Peyer's patch (tissue), 4 donors: ENCODE data around the gene KRT78. TPM values are rescaled to one million over a fixed set of nuclear protein-coding genes. Genes with fewer than 3 reads are reported as not detected.

ENCODE experiments used
- DNase-seq, 3 donors: peaks; one replicate each; pipeline ENCODE4 v3.0.0-alpha.2; 2017 to 2019
- H3K27ac ChIP-seq, 4 donors: fragments of 200-600 bp; sonication (generic); one replicate each; pipeline ENCODE4 v1.5.1; 2016 to 2019
- H3K27me3 ChIP-seq, 2 donors: fragments of 200-600 bp; sonication (generic); one replicate each; pipeline ENCODE4 v1.5.1; 2019
- H3K36me3 ChIP-seq, 3 donors: fragments of 200-600 bp; sonication (generic); one replicate each; pipeline ENCODE4 v1.5.1; 2016 to 2019
- H3K4me1 ChIP-seq, 4 donors: fragments of 200-600 bp; sonication (generic); one replicate each; pipeline ENCODE4 v1.5.1; 2016 to 2019
- H3K4me3 ChIP-seq, 4 donors: fragments of 200-600 bp; sonication (generic); 1 replicate in 3 of 4; 2 replicates in 1 of 4; pipeline ENCODE4 v1.5.1; 2016 to 2019; ENCODE audit warnings: mild to moderate bottlenecking in 1 of 4
- H3K9me3 ChIP-seq, 4 donors: fragments of 200-600 bp; sonication (generic); one replicate each; pipeline ENCODE4 v1.5.1; 2016 to 2019; ENCODE audit warnings: mild to moderate bottlenecking in 1 of 4
- CTCF ChIP-seq, 6 experiments: fragments of 450-650 bp in 4 of 6; fragments of 200-600 bp in 2 of 6; sonication (generic) in 1 of 6; IDR thresholded peaks; one replicate each; pipeline ENCODE4 v1.5.1; 2017 to 2019; ENCODE audit warnings: antibody characterized with exemption in 6 of 6, mild to moderate bottlenecking in 3 of 6, moderate library complexity in 1 of 6
- POLR2A ChIP-seq, 2 donors: fragments of 450-650 bp; IDR thresholded peaks; one replicate each; pipeline ENCODE4 v1.5.1; 2017; ENCODE audit warnings: antibody characterized with exemption in 2 of 2, mild to moderate bottlenecking in 2 of 2, moderate library complexity in 2 of 2
- total RNA-seq, 4 donors: library from RNA; depleted of rRNA; stranded (reverse); fragments of >200 nt; gene quantifications; one replicate each; pipeline ENCODE4 v1.1.0, GENCODE V29; 2016

Gene KRT78
- total RNA-seq, 4 donors from 2014 or later = not detected

- no peak for DNase-seq
- Histone ChIP-seq H3K27ac (no peak overlapping the region), H3K4me1 (peaks cover 0 to 33% (median 4%) of the 10 kb centered on the region in 4 donors), H3K27me3 (no peaks in the 10 kb centered on the region), H3K4me3 (peak overlapping the region in 3 of 4 donors; percentile 32 to 48 (median 46)), H3K36me3 (no peaks in the 10 kb centered on the region), H3K9me3 (no peaks in the 10 kb centered on the region)
- no peak for TF ChIP-seq POLR2A (IDR thresholded peaks at IDR 0.05)
- TF ChIP-seq CTCF (IDR thresholded peaks at IDR 0.05) = no peak
These were observed 30.0 kb upstream of the KRT78 start for GRCh38 chr12:52878507-52879393.

DNA sequence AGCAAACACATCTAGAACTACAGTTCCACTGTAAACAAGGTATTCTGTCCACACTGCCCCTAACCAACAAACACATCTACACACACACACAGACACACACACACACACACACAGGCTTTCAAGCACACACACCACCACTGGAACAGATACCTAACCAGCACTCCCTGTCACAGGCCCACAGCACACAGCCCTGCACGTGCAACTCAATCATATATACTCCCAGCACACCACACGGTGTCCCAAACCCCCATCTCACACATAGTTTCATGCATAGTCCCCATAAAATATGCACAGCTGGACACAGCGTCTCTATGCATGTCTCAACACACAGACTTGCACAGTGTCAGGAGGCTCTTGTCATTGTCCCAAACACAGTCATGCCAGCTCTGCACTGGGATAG is 28.4 kb upstream of the KRT78 start:
- Histone ChIP-seq H3K27me3 (no peaks in the 10 kb centered on the region), H3K4me3 (no peak overlapping the region), H3K27ac (no peak overlapping the region), H3K36me3 (no peaks in the 10 kb centered on the region), H3K9me3 (no peaks in the 10 kb centered on the region), H3K4me1 (peaks cover 0 to 46% (median 7%) of the 10 kb centered on the region in 4 donors)
- TF ChIP-seq CTCF (IDR thresholded peaks at IDR 0.05) (no peak), POLR2A (IDR thresholded peaks at IDR 0.05) (no peak)
- DNase-seq = no peak

DNA sequence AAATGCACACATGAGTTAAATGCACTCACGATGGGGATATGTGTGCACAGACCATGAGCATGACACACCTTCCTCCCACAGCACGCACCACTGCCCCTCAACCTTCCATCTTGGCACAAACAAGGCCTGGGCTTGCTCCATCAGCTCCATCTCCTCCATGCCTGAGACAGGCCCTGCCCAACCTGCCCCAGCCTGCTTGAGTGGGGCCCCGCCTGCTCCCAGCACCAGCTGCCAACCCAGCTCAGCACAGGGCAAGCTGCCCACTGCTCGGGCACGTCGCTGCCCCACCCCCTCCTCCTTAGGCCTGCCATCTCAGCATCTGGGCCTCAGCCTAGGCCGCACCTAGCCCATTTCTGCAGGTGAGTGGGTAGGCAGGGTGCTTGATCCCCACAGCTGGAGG is 27.6 kb upstream of the KRT78 start:
- Histone ChIP-seq H3K4me1 (peaks cover 0 to 54% (median 7%) of the 10 kb centered on the region in 4 donors), H3K4me3 (no peak overlapping the region), H3K27ac (no peak overlapping the region), H3K27me3 (no peaks in the 10 kb centered on the region), H3K36me3 (no peaks in the 10 kb centered on the region), H3K9me3 (no peaks in the 10 kb centered on the region)
- peak in 1 of 3 donors; percentile 83 for DNase-seq
- TF ChIP-seq POLR2A (IDR thresholded peaks at IDR 0.05) (no peak), CTCF (IDR thresholded peaks at IDR 0.05) (no peak)

- peak overlapping the region in 3 of 4 donors; percentile 63 to 89 (median 74) for H3K27ac ChIP-seq
- no peak for TF ChIP-seq POLR2A (IDR thresholded peaks at IDR 0.05)
- TF ChIP-seq CTCF (IDR thresholded peaks at IDR 0.05) = no peak
- peak overlapping the region; percentile 48 to 52 (median 51) for H3K4me3 ChIP-seq
These were observed 26.0 kb upstream of the KRT78 start for GRCh38 chr12:52874573-52875435.

DNA sequence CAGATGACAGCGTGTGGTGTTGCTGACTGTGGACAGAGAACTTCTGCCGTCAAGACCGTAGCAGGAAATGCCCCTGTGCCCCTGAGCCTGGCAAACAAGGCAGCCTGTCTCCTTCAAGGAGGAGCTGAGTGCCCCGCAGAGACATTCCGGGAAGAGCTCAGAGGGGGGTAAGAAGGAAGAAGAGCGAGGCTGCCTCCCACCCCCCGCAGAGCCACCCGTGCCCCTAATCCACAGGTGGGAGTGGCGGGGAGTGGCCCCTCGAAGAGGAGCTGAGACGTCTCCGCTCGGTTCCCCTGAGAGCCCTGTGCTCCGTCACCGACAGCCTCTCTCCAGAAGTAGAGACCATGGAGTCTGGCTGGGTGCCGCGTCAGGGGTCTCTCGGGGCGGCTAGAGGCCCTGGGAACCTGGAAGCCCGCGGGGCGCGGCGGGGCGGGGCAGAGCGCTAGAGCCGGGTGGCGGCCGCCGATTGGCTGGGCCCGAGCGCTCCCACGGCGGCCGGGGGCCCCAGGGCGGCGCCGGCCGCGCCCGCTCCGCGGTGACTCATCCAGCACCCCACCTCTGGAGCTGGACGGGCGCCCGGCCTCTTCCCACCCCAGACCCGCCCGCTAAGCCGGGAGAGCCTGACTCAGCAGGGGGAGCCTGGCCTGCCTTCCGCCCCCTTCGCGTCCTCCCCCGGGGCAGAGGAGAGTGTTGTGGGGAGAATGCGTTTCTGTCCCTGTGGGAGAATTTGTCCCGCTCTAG is 25.2 kb upstream of the KRT78 start:
- TF ChIP-seq POLR2A (IDR thresholded peaks at IDR 0.05) (no peak), CTCF (IDR thresholded peaks at IDR 0.05) (no peak)
- Histone ChIP-seq H3K4me1 (peaks cover 4 to 60% (median 7%) of the 10 kb centered on the region in 4 donors), H3K4me3 (peak overlapping the region; percentile 48 to 52 (median 51)), H3K9me3 (no peaks in the 10 kb centered on the region), H3K36me3 (no peaks in the 10 kb centered on the region), H3K27me3 (no peaks in the 10 kb centered on the region), H3K27ac (peak overlapping the region; percentile 60 to 89 (median 79))
- DNase-seq = peak; percentile 34 to 95 (median 88)

More at GRCh38 chr12:52874573-52875435, 26.0 kb upstream of the KRT78 start:
- H3K4me1 ChIP-seq = peaks cover 4 to 68% (median 9%) of the 10 kb centered on the region in 4 donors
- DNase-seq = no peak
- H3K36me3 ChIP-seq = no peaks in the 10 kb centered on the region
- H3K27me3 ChIP-seq = no peaks in the 10 kb centered on the region
- no peaks in the 10 kb centered on the region for H3K9me3 ChIP-seq
